COLO668 (cell line): ENCODE results near the gene DEF6.
A peak's percentile ranks its signal among the peaks of the same experiment; 100 is the strongest.
"Not testable (repeated sequence)": the region's sequence is repeated elsewhere in the genome, so short reads cannot be mapped to it uniquely, and the experiment has no call there.

Source experiments
- DNase-seq: peaks from one replicate; lab custom pipeline; 2025; ENCODE audit not compliant: unreplicated experiment; lab: John Stamatoyannopoulos, UW

The DEF6 gene

DNA sequence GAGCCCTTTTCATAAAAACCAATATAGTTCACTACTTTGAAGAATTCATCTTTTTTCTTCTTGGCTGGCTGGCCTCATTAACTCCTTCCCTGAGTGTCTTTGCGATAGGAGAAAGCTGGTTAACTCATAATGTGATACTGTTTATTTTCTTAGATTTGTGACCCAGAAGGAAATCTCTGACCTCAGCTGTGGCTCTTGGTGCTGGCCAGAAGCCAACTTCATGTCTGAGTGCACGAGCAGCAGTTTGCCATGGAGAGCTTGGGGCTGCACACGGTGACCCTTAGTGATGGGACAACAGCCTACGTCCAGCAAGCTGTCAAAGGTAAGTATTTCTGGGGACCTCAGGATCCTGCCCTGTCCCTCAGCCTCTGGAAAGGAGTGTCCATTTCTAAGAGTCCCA is 16.7 kb upstream of the DEF6 start:
- no peak for DNase-seq

DNA sequence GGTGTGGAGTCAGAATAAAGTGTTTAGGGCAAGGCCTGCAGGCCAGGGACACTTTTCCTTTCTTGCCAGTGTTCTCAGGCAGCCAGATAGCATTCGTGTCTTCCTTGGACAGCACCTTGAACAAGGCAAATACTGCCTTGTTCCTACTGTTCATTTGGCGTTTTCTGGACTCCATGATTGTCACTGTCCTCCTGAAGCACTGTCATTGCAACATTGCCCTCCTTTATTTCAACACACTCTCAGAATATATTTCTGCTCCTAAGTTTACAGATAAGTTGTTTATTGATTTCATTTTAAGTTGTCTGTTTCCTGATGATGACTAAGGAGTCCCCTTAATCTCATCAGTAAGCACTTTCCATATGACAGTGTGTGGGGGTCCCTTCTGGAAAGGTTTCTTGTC is 15.1 kb upstream of the DEF6 start:
- DNase-seq: no peak

- no peak for DNase-seq
Measured at GRCh38 chr6:35283361-35283760, 14.3 kb upstream of the DEF6 start.

DNA sequence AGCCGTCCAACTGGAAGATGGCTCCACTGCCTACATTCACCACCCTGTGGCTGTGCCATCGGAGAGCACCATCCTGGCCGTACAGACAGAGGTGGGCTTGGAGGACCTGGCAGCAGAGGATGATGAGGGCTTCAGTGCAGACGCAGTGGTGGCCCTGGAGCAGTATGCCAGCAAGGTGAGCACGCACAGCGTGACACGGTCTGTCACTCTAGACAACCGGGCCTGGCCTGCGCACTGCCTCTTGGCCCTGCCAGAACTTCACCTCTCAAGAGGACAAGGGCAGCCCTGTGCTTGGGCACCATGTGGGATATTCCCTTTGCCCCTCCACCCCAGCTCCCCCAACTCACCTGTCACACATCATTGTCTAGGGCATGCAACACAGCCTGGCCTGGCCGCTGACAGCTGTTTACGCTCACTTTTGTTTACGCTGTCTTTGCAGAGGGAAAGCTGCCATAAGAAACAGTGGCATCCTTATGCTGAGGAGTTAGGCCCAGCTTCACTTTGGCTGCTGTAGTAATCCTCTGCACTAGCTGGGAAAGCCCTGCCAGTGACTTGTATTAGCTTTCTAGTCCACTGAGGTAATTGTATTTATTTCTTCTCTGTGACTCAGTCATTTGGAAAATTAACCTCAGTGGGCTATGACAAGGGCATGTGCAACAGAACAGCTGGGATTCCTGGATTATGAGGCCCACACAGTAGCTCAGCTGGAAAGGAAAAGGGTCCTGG is 9.8 kb upstream of the DEF6 start:
- DNase-seq: no peak

- no peak for DNase-seq
Measured at GRCh38 chr6:35288834-35289233, 8.8 kb upstream of the DEF6 start.

- no peak for DNase-seq
Measured at GRCh38 chr6:35291491-35291890, 6.1 kb upstream of the DEF6 start.

DNA sequence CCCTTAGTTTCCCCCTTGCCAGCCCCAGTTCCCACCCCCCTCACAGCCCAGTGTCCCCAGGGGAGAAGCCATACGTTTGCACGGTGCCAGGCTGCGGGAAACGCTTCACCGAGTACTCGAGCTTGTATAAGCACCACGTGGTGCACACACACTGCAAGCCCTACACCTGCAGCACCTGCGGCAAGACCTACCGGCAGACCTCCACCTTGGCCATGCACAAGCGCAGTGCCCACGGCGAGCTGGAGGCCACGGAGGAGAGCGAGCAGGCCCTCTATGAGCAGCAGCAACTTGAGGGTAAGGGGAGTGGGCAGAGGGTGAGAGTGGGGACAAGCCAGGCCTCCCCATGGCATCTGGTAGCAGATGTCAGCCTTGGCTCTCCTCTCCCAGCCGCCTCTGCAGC is 5.1 kb upstream of the DEF6 start:
- no peak for DNase-seq

DNA sequence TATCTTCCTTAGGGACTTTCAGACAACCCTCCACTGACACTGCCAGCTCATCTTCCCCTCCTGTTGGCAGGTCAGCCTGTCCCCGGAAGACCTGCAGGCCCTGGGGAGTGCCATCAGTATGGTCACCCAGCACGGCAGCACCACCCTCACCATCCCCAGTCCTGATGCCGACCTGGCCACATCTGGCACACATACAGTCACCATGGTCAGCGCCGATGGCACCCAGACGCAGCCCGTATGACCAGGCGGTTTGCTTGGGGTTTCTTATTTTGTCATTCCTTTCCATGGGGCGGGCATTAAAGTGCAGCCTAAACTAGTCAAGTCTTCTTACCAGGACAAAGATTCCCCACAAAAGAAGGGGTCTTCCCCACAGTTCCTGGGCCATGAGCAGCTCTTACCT is 3.9 kb upstream of the DEF6 start:
- DNase-seq: no peak

- peak; percentile 21 for DNase-seq
Measured at GRCh38 chr6:35294308-35294945, 3.2 kb upstream of the DEF6 start.

- no peak for DNase-seq
Measured at GRCh38 chr6:35295036-35295435, 2.6 kb upstream of the DEF6 start.

DNA sequence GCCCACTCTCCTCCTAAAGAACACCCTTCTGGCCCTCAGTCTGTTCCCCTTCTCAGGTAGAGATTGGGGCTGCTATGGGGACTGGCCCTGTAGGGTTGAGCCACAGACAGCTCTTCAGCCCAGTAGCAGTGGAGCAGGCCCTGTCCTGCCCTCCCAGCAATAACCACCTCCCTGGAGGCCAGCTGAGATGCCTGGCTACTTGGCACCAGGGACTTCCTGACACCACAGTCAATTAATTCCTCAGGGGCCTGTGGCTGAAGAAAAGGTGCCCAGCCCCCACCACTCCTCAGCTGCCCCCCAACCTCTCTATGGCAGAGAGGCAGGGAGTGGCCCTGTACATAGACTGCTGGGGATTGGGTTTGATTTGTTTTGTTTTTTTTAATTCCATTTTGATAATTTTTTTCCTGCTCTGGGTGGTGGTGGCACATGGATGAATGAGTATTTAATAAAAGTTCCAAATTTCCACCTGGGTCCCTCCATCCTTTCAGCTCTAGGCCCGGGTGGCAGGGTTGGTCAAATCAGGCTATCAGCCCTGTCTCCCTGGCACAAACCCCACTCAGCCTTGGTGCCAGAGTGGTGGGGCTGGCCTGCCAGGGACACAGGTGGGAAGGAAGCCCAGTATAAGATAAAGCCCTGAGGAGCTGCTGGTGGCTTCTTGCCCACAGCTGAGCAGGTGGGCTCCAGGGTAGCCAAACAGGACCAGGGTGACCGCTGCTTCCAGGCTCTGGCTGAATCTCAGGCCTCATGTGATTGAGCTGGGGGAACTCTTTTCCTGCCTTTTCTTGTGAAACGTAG is 1.9 kb upstream of the DEF6 start:
- no peak for DNase-seq

DNA sequence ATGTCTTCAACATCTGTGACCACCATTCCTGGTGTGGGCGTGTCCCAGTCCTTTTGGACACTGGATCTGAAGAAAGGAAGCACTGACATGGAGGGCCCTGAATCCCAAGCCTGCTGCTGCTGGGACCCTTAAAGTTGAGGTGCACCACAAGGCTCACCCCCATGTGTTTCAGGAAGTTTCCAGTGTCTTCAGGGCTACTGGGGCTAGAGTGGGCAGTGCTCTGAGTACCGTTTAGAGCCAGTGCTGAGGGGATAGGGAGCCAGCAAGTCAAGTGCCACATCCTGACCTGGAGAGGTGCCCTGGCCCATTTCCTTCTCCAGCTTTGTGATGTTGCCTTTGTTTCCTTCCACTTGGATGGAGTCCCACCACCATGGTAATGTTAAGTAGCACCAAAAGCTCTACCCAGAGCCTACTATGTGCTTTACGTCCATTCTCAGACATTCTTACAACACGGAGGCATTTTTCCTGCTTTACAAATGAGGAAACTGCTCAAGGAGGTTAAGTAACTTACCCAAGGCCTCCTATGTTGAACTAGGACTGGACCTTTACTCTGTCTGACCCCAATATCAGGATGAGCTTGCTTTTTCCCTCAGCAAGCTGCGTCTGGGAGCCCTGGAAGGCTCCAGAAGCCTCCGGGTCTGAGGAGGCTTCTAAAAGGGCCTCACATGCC is 552 bp upstream of the DEF6 start:
- DNase-seq: no peak

GRCh38 chr6:35298625-35299140 is 1.1 kb downstream of the DEF6 start:
- no peak for DNase-seq

GRCh38 chr6:35299674-35300073 is 2.1 kb downstream of the DEF6 start:
- no peak for DNase-seq

DNA sequence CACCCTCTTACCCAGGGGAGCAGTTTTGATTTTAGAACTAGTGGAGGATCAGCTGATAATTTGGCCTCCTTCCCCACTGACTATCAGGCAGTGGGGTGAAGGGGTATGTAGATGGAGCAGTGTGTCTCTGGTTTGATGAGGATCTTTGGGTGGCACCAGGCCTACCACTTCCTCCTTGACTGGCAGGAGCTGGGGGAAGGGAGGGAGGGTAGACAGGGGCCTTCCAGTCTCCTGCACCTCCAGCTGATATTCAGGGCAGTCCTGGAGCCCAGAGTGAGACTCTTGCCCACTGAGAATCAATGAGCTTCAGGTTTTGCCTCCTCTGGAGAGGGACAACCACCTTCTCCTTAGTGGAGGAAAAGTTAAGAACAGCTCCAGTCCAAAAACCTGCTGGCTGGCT is 3.2 kb downstream of the DEF6 start:
- no peak for DNase-seq

DNA sequence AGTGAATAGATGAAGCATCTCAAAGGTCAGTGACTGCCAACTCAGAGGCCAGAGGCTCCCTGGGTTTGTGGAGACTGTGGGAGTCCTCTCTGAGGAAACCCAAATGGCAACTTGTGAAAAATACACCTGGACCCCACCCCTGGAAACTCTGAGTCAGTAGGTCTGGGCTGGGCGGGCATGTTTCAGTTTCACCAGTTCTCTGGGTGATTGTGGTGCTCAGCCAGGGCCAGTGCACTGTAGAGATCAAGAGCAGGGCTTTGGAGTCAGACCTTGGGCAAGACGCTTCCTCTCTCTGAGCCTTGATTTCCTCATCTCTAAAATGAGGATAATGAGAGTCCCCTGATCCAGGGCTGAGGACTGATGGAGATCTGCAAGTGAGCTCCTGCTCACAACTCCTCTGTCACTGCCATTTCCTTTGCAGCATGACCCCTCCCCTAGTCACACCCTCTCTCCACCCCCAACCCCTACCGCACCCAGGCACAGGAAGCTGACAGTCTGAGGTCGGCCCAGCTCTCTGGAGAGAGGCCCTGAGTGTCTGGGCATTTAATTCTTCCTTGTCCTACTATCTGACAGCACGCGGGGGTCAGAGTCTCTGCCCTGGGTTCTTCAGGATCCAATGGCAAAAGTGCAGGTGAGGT is 5.1 kb downstream of the DEF6 start:
- DNase-seq: no peak

GRCh38 chr6:35304299-35304698 is 6.7 kb downstream of the DEF6 start:
- no peak for DNase-seq

DNA sequence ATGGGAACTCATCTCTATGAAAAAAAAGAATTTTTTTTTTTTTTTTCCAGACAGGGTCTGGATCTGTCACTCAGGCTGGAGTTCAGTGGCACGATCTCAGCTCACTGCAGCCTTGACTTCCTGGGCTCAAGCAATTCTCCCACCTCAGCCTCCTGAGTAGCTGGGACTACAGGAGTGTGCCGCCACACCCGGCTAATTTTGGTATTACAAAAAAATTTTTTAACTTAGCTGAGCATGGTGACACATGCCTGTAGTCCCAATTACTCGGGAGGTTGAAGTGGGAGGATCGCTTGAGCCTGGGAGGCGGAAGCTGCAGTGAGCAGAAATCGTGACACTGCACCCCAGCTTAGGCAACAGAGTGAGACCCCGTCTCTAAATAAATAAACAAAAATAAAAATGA is 7.5 kb downstream of the DEF6 start:
- DNase-seq: no peak

- not testable (repeated sequence) for DNase-seq
Measured at GRCh38 chr6:35307138-35307537, 9.5 kb downstream of the DEF6 start.

- not testable (repeated sequence) for DNase-seq
Measured at GRCh38 chr6:35308543-35308942, 10.9 kb downstream of the DEF6 start.
